OCI-LY3 (cell line): ENCODE results near the gene FAAP100.

Source experiments
- H2AFZ ChIP-seq: fragments of 200-600, 300-600 bp; shearing (Covaris generic); 2 replicates; pipeline ENCODE4 v1.6.0; 2014; ENCODE audit warnings: antibody characterized with exemption, low read depth, low read length
- H3K27ac ChIP-seq: fragments of 200-600, 300-600 bp; sonication (generic); 2 replicates; pipeline ENCODE4 v1.5.1; 2014; ENCODE audit warnings: mild to moderate bottlenecking, low read length, moderate library complexity, mixed read lengths
- H3K27me3 ChIP-seq: fragments of 200-600, 300-600 bp; sonication (generic); 2 replicates; pipeline ENCODE4 v1.6.1; 2014; ENCODE audit warnings: low read depth, low read length, mixed read lengths
- H3K36me3 ChIP-seq: fragments of 200-600, 300-600 bp; sonication (generic); replicated peaks from 2 replicates; pipeline ENCODE3; 2014; ENCODE audit warnings: low read depth, low read length, mixed read lengths
- H3K4me1 ChIP-seq: fragments of 300-600, 200-600 bp; sonication (generic); 2 replicates; pipeline ENCODE4 v1.6.1; 2014; ENCODE audit warnings: low read length, mixed read lengths
- H3K4me2 ChIP-seq: fragments of 200-600, 300-600 bp; sonication (generic); 2 replicates; pipeline ENCODE4 v1.6.1; 2014; ENCODE audit warnings: low read length, mixed read lengths
- H3K4me3 ChIP-seq: fragments of 300-600, 200-600 bp; sonication (generic); 2 replicates; pipeline ENCODE4 v1.5.1; 2014; ENCODE audit warnings: antibody characterized with exemption, mild to moderate bottlenecking, low read length, moderate library complexity
- H3K79me2 ChIP-seq: fragments of 300-600, 200-600 bp; shearing (Covaris generic); 2 replicates; pipeline ENCODE4 v1.6.1; 2014; ENCODE audit warnings: mild to moderate bottlenecking, low read length, mixed read lengths
- H3K9ac ChIP-seq: fragments of 300-600, 200-600 bp; shearing (Covaris generic); 2 replicates; pipeline ENCODE4 v1.6.0; 2014; ENCODE audit warnings: mild to moderate bottlenecking, low read length, moderate library complexity
- H3K9me3 ChIP-seq: fragments of 200-600, 300-600 bp; shearing (Covaris generic); 2 replicates; pipeline ENCODE4 v1.6.1; 2014; ENCODE audit warnings: low read length, mixed read lengths; ENCODE audit not compliant: insufficient read depth
- H4K20me1 ChIP-seq: fragments of 200-600, 300-600 bp; sonication (generic); 2 replicates; pipeline ENCODE4 v1.6.1; 2016; ENCODE audit warnings: low read length, mixed read lengths; ENCODE audit not compliant: insufficient read depth
- CTCF ChIP-seq: fragments of 200-600, 300-600 bp; sonication (generic); IDR thresholded peaks from 2 replicates; pipeline ENCODE4 v1.5.1; 2014; ENCODE audit warnings: antibody characterized with exemption, low read length, low read depth
- EZH2phosphoT487 ChIP-seq: fragments of 200-600 bp; shearing (Covaris generic); IDR thresholded peaks from 2 replicates; pipeline ENCODE4 v1.6.1; 2018; ENCODE audit warnings: antibody characterized with exemption, mixed run types, low read depth

The FAAP100 gene

DNA sequence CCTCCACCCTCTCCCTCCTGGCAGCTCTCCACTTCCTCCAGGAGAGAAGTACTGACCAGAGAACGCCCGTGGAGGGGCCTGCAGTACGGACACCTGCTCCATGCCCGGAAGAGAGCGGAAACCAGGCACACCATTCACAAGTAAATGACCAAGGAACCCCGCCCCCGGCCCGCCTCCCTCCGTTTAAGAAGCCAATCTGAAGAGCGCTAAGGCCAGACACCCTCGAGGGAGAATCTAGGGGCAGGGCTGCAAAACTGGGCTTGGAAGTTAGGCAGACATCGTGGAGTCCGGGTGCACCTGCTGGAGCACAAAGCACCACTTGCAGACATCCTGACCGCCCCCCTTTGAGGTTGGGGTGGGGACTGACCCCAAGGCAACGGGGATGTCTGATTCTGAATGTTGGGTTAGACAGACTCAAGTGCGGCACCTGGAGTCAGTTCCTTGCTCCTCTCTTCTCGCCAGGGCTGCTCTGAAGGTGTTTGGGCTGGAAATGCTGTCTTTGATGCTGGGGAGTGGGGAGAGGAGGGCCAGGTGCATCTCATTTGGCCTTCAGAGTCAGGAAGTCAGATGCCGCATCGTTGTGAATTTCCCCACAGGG, 964 bp upstream of the FAAP100 start:
- Histone ChIP-seq H3K4me2 (peak overlapping the region; percentile 94), H3K79me2 (peaks cover 20% of the 10 kb centered on the region), H3K4me3 (peak overlapping the region; percentile 83), H2AFZ (peak overlapping the region; percentile 54; the same call in 1 of the 2 replicates), H3K27ac (peak overlapping the region; percentile 66), H4K20me1 (no peaks in the 10 kb centered on the region), H3K9ac (peak overlapping the region; percentile 81), H3K4me1 (peaks cover 15% of the 10 kb centered on the region), H3K27me3 (no peaks in the 10 kb centered on the region), H3K36me3 (peaks cover 17% of the 10 kb centered on the region), H3K9me3 (no peaks in the 10 kb centered on the region)
- no peak for TF ChIP-seq EZH2phosphoT487
- TF ChIP-seq CTCF: peak; percentile 43

- H3K9ac ChIP-seq: peak overlapping the region; percentile 81
- H3K4me2 ChIP-seq: peak overlapping the region; percentile 99
- no peak for TF ChIP-seq EZH2phosphoT487
- no peak for TF ChIP-seq CTCF
- H3K79me2 ChIP-seq: peaks cover 20% of the 10 kb centered on the region
- no peaks in the 10 kb centered on the region for H3K27me3 ChIP-seq
- peak overlapping the region; percentile 33; the same call in 1 of the 2 replicates for H2AFZ ChIP-seq
- peaks cover 12% of the 10 kb centered on the region for H3K36me3 ChIP-seq
- H3K4me1 ChIP-seq: peaks cover 15% of the 10 kb centered on the region
- H3K4me3 ChIP-seq: peak overlapping the region; percentile 83
- H4K20me1 ChIP-seq: no peaks in the 10 kb centered on the region
- H3K27ac ChIP-seq: peak overlapping the region; percentile 66
- H3K9me3 ChIP-seq: no peaks in the 10 kb centered on the region
Measured at GRCh38 chr17:81551458-81552243, 502 bp downstream of the FAAP100 start.

DNA sequence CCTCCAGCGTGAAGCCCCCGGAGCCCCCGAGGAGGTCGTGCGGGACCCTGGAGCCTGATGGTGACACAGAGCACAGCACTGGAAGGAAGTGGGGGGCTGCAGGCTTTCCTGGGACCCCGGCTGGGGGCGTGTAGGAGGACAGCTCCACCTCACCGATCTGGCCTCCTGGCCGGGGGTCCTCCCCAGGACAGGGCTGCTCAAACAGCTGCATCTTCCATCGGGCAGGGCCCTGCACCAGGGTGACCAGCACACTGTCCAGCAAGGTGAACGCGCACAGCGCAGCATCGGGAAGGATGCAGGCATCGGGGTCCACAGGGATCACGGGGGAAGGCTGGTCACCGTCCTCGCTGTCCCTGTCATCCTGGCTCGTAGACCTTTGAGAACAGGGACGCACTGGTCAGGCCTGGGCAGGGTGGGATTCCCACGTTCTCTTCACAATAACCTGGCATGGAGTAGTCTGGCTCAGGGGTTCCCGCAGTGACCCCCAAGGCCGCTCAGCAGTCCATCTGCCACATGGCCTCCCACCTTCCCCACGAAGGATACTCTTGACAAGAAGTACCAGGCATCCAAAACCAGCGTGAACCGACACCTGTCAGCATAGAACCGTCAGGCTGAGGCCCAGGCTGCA, 1.2 kb downstream of the FAAP100 start:
- Histone ChIP-seq H3K27ac (no peak overlapping the region), H3K4me3 (peak overlapping the region; percentile 83), H4K20me1 (no peaks in the 10 kb centered on the region), H3K4me1 (peaks cover 15% of the 10 kb centered on the region), H3K27me3 (no peaks in the 10 kb centered on the region), H3K9me3 (no peaks in the 10 kb centered on the region), H3K36me3 (peaks cover 12% of the 10 kb centered on the region), H2AFZ (no peak overlapping the region), H3K9ac (peak overlapping the region; percentile 81), H3K79me2 (peaks cover 20% of the 10 kb centered on the region), H3K4me2 (peak overlapping the region; percentile 99)
- TF ChIP-seq CTCF: no peak
- no peak for TF ChIP-seq EZH2phosphoT487

- H3K9me3 ChIP-seq: no peaks in the 10 kb centered on the region
- H3K4me3 ChIP-seq: no peak overlapping the region
- H3K4me1 ChIP-seq: peaks cover 15% of the 10 kb centered on the region
- no peak overlapping the region for H2AFZ ChIP-seq
- no peaks in the 10 kb centered on the region for H3K27me3 ChIP-seq
- H3K79me2 ChIP-seq: peaks cover 20% of the 10 kb centered on the region
- H3K36me3 ChIP-seq: peaks cover 12% of the 10 kb centered on the region
- H3K27ac ChIP-seq: no peak overlapping the region
- TF ChIP-seq CTCF (no peak), EZH2phosphoT487 (no peak)
- no peaks in the 10 kb centered on the region for H4K20me1 ChIP-seq
- H3K9ac ChIP-seq: no peak overlapping the region
- no peak overlapping the region for H3K4me2 ChIP-seq
Measured at GRCh38 chr17:81550285-81550684, 1.9 kb downstream of the FAAP100 start.
